Ureter (tissue), 1 donor: ENCODE results near the gene NCSTN. TPM values are rescaled to one million over a fixed set of nuclear protein-coding genes. Genes with fewer than 3 reads are reported as not detected.

ENCODE experiments used
- DNase-seq: peaks from one replicate; pipeline ENCODE4 v3.0.0-alpha.2; 2020; ENCODE audit warnings: low spot score
- total RNA-seq: library from RNA; stranded (reverse); gene quantifications from one replicate; pipeline ENCODE4 v1.2.4, GENCODE V29; 2023
- donor health status: DM: yes; HTN: yes; CAD: no.

The NCSTN gene
- total RNA-seq = 95.6 TPM

GRCh38 chr1:160342953-160343869 lies at the start of gene NCSTN, which contains the start of gene COPA:
TSS of gene NCSTN (plus strand) at chr1:160343383. CDS start at chr1:160343397, 14 bp downstream.
TSS of gene COPA (minus strand) at chr1:160343250. CDS start at chr1:160343170, 80 bp downstream.
- peak; percentile 93 for DNase-seq

DNA sequence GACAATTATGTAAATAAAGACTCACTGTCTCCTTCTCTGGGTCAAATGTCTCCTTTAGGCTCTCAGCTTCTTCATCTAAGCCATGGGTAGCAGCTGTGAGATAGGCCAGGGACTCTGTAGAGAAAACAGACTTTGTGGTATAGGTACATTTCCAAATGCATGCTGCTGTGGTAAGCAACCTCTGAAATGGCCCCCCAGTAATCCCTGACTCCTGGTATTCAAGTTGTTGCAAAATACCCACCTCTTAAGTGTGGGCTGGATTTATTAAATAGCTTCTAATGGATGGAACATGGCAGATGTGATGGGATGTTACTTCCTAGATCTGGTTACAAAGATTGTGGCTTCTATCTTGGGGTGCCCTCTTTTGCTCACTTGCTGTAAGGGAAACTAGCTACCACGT lies 47.1 kb upstream of the NCSTN start:
- no peak for DNase-seq

DNA sequence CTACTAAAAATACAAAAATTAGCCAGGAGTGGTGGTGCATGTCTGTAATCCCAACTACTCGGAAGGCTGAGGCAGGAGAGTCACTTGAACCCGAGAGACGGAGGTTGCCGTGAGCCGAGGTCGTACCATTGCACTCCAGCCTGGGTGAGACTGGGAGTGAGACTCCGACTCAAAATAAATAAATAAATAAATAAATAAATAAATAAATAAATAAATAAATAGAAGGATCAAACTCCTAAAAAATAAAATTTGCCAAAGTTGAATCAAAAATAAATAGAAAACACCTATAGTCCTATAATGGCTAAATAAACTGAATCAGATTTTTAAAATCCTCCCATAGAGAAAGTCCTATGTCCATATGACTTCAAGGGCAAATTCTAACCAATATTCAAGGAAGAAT lies 43.0 kb upstream of the NCSTN start:
- no peak for DNase-seq

DNA sequence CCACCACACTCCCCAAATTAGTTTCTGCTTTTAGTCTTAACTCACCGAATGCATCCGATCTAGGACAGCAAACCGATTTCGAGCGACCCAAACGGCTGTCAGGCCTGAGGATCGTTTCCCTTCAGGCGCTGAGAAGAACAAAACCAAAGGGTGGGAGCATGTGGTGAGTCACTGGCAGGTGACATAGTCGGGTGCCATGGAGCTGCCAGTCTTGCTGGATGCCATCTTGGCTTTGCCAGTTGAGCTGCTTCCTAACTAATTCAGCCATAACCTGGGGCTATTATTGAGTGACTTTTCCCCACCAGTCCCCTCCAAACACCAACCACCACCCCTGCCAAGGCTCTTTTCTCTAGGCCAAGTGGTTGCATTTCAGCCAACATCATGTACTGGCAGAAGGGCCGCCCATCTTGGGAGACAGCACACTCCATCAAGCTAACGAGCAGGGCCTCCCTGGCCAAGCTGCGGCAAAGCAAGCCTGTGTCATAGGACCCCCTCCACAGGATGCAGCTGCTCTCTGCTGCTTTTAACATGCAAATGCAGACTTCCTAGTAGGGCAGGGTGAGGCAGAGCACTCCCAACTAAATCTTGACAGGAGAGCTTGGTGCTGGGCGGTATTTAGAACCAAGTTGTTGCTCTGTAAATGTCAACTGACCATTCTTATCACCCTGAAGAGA lies 35.9 kb upstream of the NCSTN start:
- no peak for DNase-seq

DNA sequence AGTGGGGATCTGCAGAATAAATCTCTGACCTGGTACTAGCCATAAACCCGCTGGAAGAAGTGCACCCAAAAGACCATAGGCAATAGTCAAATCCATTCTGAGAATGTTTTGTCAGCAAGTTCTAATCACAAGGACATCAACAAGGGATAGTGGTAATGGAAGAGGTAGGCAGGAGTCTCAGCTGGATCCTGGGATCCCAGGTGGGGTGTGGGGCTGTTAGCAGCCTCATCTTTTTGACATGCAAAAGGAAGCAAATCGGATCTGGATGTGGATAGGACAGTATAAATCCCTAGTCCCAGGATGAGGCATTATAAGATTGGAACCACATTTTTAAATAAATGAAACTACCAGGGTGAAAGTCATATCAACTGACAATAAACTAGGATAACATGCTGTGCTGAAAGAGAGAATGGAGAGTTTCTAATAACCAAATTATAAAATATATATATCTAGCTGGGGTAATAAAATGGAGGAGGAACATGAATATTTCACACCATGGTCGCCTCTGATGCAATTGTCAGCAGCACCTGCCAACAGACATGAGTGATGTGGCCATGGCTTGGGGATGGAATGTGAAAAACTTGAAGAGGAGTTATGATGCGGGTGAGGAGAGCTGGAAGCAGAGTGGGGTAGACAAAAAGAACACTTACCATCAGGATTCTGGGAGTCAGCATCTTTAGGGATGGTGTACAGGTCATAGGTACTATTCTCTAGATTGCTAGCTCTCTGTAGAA lies 34.6 kb upstream of the NCSTN start:
- no peak for DNase-seq

DNA sequence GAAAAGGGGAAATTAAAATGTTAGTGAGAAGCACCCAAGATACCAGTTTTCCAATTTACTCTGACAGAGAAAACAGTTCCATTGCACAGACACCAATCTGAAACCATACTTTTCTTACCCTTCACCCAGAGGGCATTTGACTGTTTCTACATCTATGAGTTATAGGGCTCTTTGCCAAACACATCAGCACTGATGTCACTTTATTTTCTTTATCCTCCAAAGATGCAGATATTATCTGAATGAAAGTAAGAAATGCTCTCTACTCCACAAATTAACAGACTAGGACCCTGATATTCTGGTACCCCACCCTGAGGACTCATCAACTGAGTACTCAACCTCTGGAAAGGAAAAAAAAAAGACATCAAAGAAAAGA lies 34.0 kb upstream of the NCSTN start:
- no peak for DNase-seq

GRCh38 chr1:160309571-160309970 lies 33.6 kb upstream of the NCSTN start:
- DNase-seq = no peak

- no peak for DNase-seq
Observed at GRCh38 chr1:160315359-160315758, 27.8 kb upstream of the NCSTN start.

DNA sequence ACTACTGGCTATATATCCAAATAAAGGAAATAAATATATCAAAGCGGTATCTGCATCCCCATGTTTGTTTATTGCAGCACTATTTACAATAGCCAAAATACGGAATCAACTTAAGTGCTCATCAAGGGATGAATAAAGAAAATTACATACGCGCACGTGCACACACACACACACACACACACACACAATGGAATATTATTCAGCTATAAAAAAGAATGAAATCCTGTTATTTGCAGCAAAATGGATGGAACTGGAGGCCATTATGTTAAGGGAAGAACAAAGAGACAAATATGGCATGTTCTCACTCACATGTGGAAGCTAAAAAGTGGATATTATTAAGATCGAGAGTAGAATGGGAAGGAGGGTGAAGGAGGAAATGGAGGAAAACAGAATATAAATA lies 20.4 kb upstream of the NCSTN start:
- DNase-seq = no peak

DNA sequence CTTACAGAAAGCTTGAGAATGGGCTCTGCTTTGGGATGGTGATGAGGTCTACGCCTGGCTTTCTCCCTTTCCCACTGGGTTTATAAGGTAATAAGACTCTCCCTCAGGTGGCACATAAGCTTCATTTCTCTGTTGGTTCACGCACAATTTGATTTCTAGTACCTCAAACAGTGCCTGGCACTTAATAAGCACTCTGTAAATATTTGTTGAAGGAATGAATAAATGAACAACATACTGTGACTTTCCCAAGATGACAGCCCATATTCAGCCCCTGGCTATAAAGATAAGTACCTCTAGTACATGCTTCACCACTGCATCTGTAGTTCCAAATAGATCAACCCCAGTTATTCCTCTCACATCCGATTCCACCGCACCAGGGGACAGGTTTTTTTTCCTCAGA lies 17.9 kb upstream of the NCSTN start:
- DNase-seq = no peak

- DNase-seq = no peak
Observed at GRCh38 chr1:160326418-160326817, 16.8 kb upstream of the NCSTN start.

DNA sequence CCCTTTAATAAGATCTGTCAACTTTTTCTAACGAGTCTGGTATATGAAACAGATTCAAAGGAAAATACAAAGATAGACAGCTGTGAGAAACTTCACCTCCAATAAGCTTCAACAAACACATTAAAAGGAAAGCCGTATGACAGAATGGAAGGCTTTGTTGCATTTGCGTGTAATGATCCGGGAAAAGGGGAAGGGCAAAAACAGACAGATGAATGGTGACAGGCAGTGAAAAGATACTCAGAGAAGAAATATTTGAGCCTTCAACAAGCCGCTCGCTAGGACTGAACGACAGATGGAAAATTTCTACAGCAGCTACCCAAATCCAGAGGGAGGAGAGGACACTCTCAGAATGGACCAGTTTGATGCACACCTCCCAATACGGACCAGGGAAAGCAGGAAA lies 15.0 kb upstream of the NCSTN start:
- no peak for DNase-seq

DNA sequence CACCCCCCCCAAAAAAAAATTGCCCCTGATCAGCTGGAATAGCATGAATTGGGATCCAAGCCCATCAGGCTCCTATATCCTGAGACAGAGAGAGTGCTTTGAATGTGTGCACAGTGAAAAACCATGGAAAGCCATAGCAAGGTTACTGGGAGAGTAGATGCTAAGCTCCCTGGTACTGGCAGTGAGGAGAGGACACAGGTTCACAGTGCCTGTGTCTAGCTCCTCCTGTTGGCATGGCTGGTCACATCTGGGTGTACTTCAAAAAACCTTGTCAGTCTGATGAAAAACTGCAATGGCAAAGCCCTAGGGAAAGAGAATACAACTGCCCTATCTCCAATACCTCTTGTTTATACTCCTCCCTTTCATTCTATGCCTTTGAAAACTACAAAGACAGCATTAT lies 13.1 kb upstream of the NCSTN start:
- no peak for DNase-seq

DNA sequence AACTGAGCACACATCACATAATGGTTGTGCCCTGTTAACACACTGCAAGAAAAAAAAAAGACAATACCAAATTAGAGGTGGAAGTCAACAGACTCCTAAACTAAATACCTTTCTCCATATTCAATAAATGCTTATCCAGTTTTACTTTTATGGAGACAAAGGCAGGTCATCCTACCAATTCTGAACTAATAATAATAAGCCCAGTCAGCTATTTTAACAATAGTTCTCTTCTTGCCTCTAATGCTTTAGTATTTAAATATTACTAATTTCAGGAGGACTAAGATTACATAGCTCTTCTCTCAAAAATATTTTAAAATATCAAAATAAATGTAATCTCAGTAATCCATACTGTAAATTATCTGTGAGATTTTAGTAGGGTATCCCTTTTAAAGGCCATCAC lies 10.7 kb upstream of the NCSTN start:
- DNase-seq = no peak

- no peak for DNase-seq
Observed at GRCh38 chr1:160338580-160338979, 4.6 kb upstream of the NCSTN start.

DNA sequence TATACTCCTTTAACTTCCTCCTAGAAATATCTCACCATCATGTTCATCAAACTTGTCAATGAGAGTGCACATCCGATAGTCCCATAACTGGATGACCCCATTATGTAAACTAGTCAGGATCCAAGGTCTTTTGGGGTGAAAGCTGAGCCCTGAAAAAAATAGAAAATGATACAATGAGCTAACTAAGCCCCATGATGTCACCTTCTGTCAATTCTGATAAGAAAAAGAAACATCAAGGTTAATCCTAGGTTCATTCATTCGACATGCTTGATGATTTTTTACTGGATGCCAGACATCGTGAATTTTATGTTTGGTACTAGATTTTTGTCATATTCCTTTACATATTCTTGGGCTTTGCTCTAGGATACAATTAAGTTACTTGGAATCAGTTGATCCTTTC lies 3.0 kb upstream of the NCSTN start:
- DNase-seq = no peak

- no peak for DNase-seq
Observed at GRCh38 chr1:160340866-160341265, 2.3 kb upstream of the NCSTN start.

DNA sequence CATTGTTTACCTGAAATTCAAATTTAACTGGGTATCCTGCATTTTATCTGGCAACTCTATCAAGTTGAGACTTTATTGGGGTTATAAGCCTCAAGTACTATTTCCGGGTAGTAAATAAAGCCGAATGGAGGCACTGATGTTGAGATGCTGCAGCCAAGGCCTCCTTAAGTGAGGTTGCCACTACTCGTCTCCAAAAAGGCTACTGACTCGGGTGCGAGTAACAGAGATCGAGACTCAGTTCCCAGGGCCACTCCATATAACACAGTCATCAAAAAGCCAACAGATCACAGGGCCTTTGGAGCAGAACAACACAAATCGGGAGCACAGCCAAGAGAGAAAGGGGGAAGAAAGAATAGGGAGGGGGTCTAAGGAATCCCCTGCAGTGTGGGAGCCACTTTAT lies 657 bp upstream of the NCSTN start:
- no peak for DNase-seq

DNA sequence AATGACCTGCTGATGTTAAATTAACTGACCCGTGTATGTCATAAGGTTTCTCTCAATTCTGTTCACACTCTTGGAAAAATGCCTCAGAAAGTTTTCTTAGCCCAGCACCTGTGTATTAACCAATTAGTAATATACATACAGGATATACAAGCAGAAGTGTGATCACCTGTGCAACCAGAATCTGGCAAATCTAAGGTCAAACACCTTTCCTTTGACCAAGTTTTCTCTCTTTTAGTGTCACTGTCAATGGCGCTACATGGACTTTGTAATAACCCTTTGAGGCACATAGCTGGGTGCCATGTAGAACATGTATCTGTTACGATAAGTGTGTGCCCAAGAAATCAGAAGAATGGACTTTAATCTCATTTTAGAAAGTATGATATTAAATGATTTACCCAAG lies 1.1 kb downstream of the NCSTN start:
- DNase-seq = no peak

DNA sequence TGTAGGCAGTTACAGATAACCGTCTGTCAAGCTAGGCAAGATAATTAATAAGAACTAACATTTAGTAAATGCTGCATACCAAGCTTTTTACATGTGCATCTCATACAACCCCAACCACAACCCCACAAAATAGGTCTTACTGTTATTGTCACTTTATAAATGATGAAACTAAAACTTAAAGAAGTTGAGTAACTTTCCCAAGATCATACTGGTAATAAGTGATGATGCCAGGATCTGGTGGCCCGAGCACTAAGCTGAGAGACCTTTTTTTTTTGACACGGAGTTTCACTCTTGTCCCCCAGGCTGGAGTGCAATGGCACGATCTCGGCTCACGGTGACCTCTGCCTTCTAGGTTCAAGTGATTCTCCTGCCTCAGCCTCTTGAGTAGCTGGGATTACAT lies 1.8 kb downstream of the NCSTN start:
- DNase-seq = no peak

DNA sequence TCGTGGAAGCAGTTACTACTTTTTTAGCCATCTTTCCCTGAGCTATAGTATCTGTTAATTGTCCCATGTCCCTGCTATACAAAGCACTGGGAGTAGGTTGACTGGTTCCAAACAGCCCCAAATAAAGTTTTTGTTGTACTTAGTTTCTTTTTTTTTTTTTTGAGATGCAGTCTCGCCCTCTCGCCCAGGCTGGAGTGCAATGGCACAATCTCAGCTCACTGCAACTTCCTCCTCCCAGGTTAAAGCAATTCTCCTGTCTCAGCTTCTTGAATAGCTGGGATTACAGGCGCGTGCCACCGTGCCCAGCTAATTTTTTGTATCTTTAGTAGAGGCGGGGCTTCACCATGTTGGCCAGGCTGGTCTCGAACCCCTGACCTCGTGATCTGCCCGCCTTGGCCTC lies 3.3 kb downstream of the NCSTN start:
- DNase-seq = no peak

DNA sequence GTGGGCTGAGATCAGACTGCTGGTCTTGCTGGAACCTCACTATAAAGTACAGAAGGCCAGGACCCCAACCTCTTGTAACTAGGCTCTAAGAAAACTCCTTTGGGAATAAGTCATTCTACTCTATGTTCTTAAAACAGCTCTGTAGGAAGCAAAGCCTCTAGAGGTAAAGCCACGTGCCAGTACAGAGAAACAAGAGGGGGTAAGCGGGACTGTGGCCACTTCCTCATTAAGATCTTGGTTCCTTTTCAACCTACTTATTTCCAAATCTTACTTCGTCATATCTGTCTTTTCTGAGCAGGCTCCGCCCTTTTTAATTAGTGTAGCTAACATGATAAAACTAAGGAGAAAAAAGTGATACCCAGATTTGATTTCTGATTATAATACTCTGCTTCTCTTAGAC lies 3.8 kb downstream of the NCSTN start:
- no peak for DNase-seq

- DNase-seq = no peak
Observed at GRCh38 chr1:160351629-160352028, 8.4 kb downstream of the NCSTN start.
